ENCODE data around the gene CNTNAP3B. TPM values are rescaled to one million over a fixed set of nuclear protein-coding genes. Genes with fewer than 3 reads are reported as not detected.
"Not testable (repeated sequence)": the region's sequence is repeated elsewhere in the genome, so short reads cannot be mapped to it uniquely, and the experiment has no call there.

CNTNAP3B gene
- total and polyA plus RNA-seq, 2 experiments from 2014 or later = 1.1 to 2.4 TPM

DNA sequence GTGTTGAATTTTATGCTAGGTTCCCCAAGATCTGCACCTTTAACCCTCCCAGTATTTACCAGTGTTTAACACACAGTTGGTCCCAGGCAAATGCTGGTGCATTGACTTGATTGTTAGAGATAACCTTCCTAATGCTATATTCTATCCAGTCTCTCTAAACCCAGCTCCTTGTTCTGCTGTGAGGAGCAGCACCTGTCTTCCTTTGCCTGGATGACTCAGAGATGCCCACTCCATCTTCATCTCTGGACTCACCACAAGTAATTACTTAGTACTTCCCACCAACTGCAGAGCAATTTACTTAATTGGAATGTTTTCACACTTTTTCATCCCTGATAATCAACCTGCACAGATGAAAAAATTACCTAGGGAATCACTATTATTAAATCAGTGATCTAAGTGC lies 108.6 kb downstream of the CNTNAP3B start:
- H3F3A ChIP-seq (replicated peaks; ENCODE audit: low read depth); H3K4me2 ChIP-seq; H4K20me1 ChIP-seq (replicated peaks; ENCODE audit: insufficient read depth); ATAC-seq; DNase-seq (ENCODE audit: low spot score); H3K36me3 Mint-ChIP-seq (ENCODE audit: low read depth); H3K9me2 ChIP-seq (ENCODE audit: insufficient read depth); H3K27ac ChIP-seq (ENCODE audit: low read depth); H2AFZ ChIP-seq; H3K9me3 Mint-ChIP-seq; H3K27me3 ChIP-seq (ENCODE audit: insufficient read depth); H3K36me3 ChIP-seq (ENCODE audit: insufficient read depth); H3K27me3 Mint-ChIP-seq (ENCODE audit: insufficient read depth, low read depth, poor library complexity); H3K4me3 ChIP-seq; H3K4me1 Mint-ChIP-seq; H3K27ac Mint-ChIP-seq; H3K4me1 ChIP-seq (ENCODE audit: insufficient read depth); H3K4me3 Mint-ChIP-seq; H3K79me2 ChIP-seq (replicated peaks; ENCODE audit: insufficient read depth): not testable (repeated sequence)

GRCh38 chr9:42018220-42018922 lies 110.9 kb downstream of the CNTNAP3B start:
- H3K4me3 ChIP-seq; H3K9me3 Mint-ChIP-seq; H4K20me1 ChIP-seq (replicated peaks; ENCODE audit: insufficient read depth); H3K27ac Mint-ChIP-seq; H3K36me3 Mint-ChIP-seq (ENCODE audit: low read depth); H3K79me2 ChIP-seq (replicated peaks; ENCODE audit: insufficient read depth); H3K36me3 ChIP-seq (ENCODE audit: insufficient read depth); H3K4me1 ChIP-seq (ENCODE audit: insufficient read depth); H3K4me2 ChIP-seq; H3K9me2 ChIP-seq (ENCODE audit: insufficient read depth); H3F3A ChIP-seq (replicated peaks; ENCODE audit: low read depth); ATAC-seq; H3K27me3 ChIP-seq (ENCODE audit: insufficient read depth); DNase-seq (ENCODE audit: low spot score); H3K4me1 Mint-ChIP-seq; H3K27me3 Mint-ChIP-seq (ENCODE audit: insufficient read depth, low read depth, poor library complexity); H3K27ac ChIP-seq (ENCODE audit: low read depth); H3K4me3 Mint-ChIP-seq; H2AFZ ChIP-seq: not testable (repeated sequence)

DNA sequence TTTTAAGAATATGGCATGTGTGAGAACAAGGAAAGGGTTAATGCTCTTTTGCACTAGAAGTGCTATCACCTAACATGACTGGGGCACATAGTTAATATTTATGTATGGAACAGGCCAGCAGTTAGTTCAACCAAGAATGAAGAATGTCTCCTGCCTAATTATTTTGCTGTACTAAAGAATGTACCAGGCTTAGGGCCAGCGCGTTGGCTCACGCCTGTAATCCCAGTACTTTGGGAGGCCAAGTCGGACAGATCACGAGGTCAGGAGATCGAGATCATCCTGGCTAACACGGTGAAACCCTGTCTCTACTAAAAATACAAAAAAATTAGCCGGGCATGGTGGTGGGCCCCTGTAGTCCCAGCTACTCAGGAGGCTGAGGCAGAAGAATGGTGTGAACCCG lies 114.9 kb downstream of the CNTNAP3B start:
- H3K36me3 Mint-ChIP-seq (ENCODE audit: low read depth); H3K4me1 Mint-ChIP-seq; H2AFZ ChIP-seq; H3K79me2 ChIP-seq (replicated peaks; ENCODE audit: insufficient read depth); H3K36me3 ChIP-seq (ENCODE audit: insufficient read depth); H3K4me3 ChIP-seq; ATAC-seq; H3K4me2 ChIP-seq; H3K27ac Mint-ChIP-seq; H3K27me3 ChIP-seq (ENCODE audit: insufficient read depth); H3F3A ChIP-seq (replicated peaks; ENCODE audit: low read depth); H4K20me1 ChIP-seq (replicated peaks; ENCODE audit: insufficient read depth); H3K9me2 ChIP-seq (ENCODE audit: insufficient read depth); H3K4me1 ChIP-seq (ENCODE audit: insufficient read depth); H3K27ac ChIP-seq (ENCODE audit: low read depth); DNase-seq (ENCODE audit: low spot score); H3K9me3 Mint-ChIP-seq; H3K27me3 Mint-ChIP-seq (ENCODE audit: insufficient read depth, low read depth, poor library complexity); H3K4me3 Mint-ChIP-seq: not testable (repeated sequence)

GRCh38 chr9:41991607-41992006 lies 137.6 kb downstream of the CNTNAP3B start:
- H3K4me1 Mint-ChIP-seq; H4K20me1 ChIP-seq (replicated peaks; ENCODE audit: insufficient read depth); H3K4me2 ChIP-seq; H3K4me3 Mint-ChIP-seq; H3K27ac ChIP-seq (ENCODE audit: low read depth); H2AFZ ChIP-seq; H3K9me2 ChIP-seq (ENCODE audit: insufficient read depth); H3K4me1 ChIP-seq (ENCODE audit: insufficient read depth); ATAC-seq; H3K27me3 ChIP-seq (ENCODE audit: insufficient read depth); H3F3A ChIP-seq (replicated peaks; ENCODE audit: low read depth); H3K27ac Mint-ChIP-seq; DNase-seq (ENCODE audit: low spot score); H3K36me3 Mint-ChIP-seq (ENCODE audit: low read depth); H3K79me2 ChIP-seq (replicated peaks; ENCODE audit: insufficient read depth); H3K36me3 ChIP-seq (ENCODE audit: insufficient read depth); H3K4me3 ChIP-seq; H3K27me3 Mint-ChIP-seq (ENCODE audit: insufficient read depth, low read depth, poor library complexity); H3K9me3 Mint-ChIP-seq: not testable (repeated sequence)

DNA sequence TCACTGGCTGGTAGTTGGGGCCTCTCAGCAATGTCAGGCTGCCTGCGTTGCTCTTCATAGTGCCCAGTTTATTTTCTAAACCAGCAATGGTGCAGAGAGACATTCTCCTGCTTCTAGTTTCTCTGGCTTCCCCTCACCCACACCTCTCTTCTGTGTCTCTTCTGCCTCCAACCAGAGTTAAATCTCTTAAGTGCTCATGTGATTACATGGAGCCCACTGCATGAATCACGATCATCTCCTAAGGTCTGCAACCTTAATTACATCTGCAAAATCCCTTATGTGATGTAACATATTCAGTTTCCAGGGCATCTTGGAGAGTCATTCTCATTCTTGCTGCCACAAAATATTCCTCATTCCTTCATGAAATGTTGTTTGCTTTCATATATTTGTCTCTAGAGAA lies 149.0 kb downstream of the CNTNAP3B start:
- not testable (repeated sequence) for H3K27ac ChIP-seq (ENCODE audit: low read depth); H3K27me3 Mint-ChIP-seq (ENCODE audit: insufficient read depth, low read depth, poor library complexity); H3K27me3 ChIP-seq (ENCODE audit: insufficient read depth); H3K4me3 Mint-ChIP-seq; H3K4me2 ChIP-seq; H3K4me1 ChIP-seq (ENCODE audit: insufficient read depth); H3F3A ChIP-seq (replicated peaks; ENCODE audit: low read depth); H3K79me2 ChIP-seq (replicated peaks; ENCODE audit: insufficient read depth); DNase-seq (ENCODE audit: low spot score); H4K20me1 ChIP-seq (replicated peaks; ENCODE audit: insufficient read depth); H3K36me3 ChIP-seq (ENCODE audit: insufficient read depth); H2AFZ ChIP-seq; H3K4me3 ChIP-seq; H3K4me1 Mint-ChIP-seq; ATAC-seq; H3K9me3 Mint-ChIP-seq; H3K27ac Mint-ChIP-seq; H3K9me2 ChIP-seq (ENCODE audit: insufficient read depth); H3K36me3 Mint-ChIP-seq (ENCODE audit: low read depth)

- not testable (repeated sequence) for H3K27me3 Mint-ChIP-seq (ENCODE audit: insufficient read depth, low read depth, poor library complexity); ATAC-seq; H3K4me1 Mint-ChIP-seq; H3K27ac Mint-ChIP-seq; H4K20me1 ChIP-seq (replicated peaks; ENCODE audit: insufficient read depth); H3K79me2 ChIP-seq (replicated peaks; ENCODE audit: insufficient read depth); H2AFZ ChIP-seq; H3F3A ChIP-seq (replicated peaks; ENCODE audit: low read depth); H3K9me3 Mint-ChIP-seq; H3K4me3 Mint-ChIP-seq; H3K36me3 Mint-ChIP-seq (ENCODE audit: low read depth); H3K27me3 ChIP-seq (ENCODE audit: insufficient read depth); H3K4me1 ChIP-seq (ENCODE audit: insufficient read depth); H3K9me2 ChIP-seq (ENCODE audit: insufficient read depth); H3K4me3 ChIP-seq; H3K36me3 ChIP-seq (ENCODE audit: insufficient read depth); H3K27ac ChIP-seq (ENCODE audit: low read depth); H3K4me2 ChIP-seq; DNase-seq (ENCODE audit: low spot score)
Observed at GRCh38 chr9:41977965-41978600, 151.1 kb downstream of the CNTNAP3B start.

All from GM23338 (cell line).